HFF-Myc (cell line): ENCODE measurements around the gene ZNF521.

Experiments
- DNase-seq: peaks from one replicate; pipeline ENCODE4 v3.0.0-alpha.2; 2011; ENCODE audit warnings: low read depth; ENCODE audit errors: extremely low read depth
- H3K4me3 ChIP-seq: replicated peaks from 2 replicates; pipeline ENCODE4 v1.5.1; 2011; ENCODE audit warnings: low read depth, mild to moderate bottlenecking, control low read depth, low read length
- CTCF ChIP-seq: IDR thresholded peaks from 2 replicates; pipeline ENCODE4 v1.5.1; 2012; ENCODE audit warnings: mild to moderate bottlenecking, low read depth, low read length, control low read depth; ENCODE audit errors: missing control alignments

Gene ZNF521

DNA sequence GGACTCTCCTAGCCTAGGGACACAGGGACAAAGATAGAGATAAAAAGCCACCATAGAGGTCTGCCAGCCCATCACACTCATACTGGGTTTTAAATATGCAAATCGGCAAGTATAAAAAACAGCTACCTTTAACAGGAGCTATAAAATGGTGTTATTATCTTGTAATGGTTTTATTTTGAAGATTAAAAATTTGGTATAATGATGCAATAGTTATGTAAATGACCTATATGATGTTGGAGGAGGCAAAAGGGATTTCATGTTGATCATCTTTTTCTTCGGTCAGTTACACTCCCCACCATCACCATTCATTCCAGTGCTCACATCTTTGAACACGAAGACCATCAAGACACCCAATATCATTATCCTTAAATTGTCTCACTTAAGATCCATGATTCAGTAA is 11.2 kb downstream of the ZNF521 start:
- no peak for DNase-seq
- TF ChIP-seq CTCF = no peak
- H3K4me3 ChIP-seq = no peak overlapping the region

- no peak for TF ChIP-seq CTCF
- DNase-seq = no peak
- H3K4me3 ChIP-seq = no peak overlapping the region
Observed at GRCh38 chr18:25335676-25336075, 16.3 kb downstream of the ZNF521 start.

- H3K4me3 ChIP-seq = no peak overlapping the region
- DNase-seq = no peak
- TF ChIP-seq CTCF = no peak
Observed at GRCh38 chr18:25335062-25335461, 16.9 kb downstream of the ZNF521 start.

- no peak overlapping the region for H3K4me3 ChIP-seq
Observed at GRCh38 chr18:25334588-25334987, 17.4 kb downstream of the ZNF521 start.

DNA sequence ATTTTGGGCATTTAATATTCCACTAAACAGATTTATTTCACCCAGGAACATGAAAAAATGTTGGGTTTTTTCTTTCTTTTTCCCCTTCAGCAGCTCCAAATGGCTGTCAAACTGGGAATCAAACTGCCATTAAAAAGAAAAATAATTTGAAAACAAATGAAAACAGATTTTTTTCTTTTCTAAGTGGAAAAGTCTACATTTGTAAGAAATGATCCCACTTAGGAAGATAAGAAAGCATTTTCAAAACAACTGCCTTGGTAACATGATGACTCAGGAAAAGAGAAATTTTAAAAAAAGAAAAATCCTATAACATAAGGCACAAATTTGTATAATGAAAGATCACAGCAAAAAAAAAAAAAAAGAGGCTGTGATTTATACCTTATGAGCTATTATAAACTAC is 20.0 kb downstream of the ZNF521 start:
- TF ChIP-seq CTCF = no peak
- H3K4me3 ChIP-seq = no peak overlapping the region
- DNase-seq = no peak

More at GRCh38 chr18:25334588-25334987, 17.4 kb downstream of the ZNF521 start:
- TF ChIP-seq CTCF = no peak
- no peak for DNase-seq

DNA sequence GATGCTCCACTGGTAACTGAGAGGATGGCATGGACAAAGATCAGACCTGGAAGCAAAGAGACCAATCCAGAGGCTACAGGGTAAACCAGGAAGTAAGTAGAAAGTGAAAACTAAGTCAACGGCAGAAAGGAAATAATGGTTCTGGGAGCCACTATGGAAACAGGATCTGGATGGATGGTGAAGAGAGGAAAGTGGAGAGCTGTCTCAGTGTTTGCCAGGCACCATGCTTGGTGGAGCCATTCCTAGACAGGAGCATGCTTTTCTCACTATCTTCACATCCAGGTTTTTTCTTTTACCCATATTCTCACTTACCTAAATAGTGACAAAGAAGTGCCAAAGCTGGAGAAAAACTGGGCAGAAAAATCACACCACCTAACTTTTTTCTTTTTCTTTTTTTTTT is 22.2 kb downstream of the ZNF521 start:
- no peak overlapping the region for H3K4me3 ChIP-seq
- no peak for DNase-seq
- TF ChIP-seq CTCF = no peak

DNA sequence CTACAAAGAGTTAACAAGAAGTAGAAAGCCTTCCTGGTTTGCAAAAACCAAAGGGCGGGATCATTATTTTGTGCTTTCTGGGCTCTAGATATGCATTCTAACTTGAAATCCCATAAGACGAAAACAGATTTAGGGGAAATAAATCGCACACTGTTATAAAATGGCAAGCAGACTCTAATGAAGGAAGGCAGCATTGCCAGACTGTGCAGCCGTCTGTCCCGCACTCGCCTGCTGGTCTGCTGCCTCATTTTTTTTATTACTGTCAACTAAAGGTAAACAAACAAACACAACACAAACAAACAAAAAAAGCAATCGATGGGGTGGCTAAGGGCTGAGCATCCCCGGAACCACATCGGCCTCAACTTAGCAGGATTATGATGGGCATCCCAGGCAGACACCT is 24.4 kb downstream of the ZNF521 start:
- no peak for TF ChIP-seq CTCF
- no peak overlapping the region for H3K4me3 ChIP-seq
- no peak for DNase-seq
